ENCODE measurements around the gene RPN2. TPM values are rescaled to one million over a fixed set of nuclear protein-coding genes. Genes with fewer than 3 reads are reported as not detected.

RPN2 gene
- total and polyA plus RNA-seq, 2 donors (not counting 3 experiments of a cell fraction or from before 2014, with no cell fraction given), result 283 to 530 TPM

- dilution Hi-C loops (cut with MboI; ENCODE audit: extremely low pct_ligation_motif_present, low sequenced_read_pairs), result no loop called here
Observed at GRCh38 chr20:37225146-37225545, 46.0 kb downstream of the RPN2 start.

More at GRCh38 chr20:37225146-37225545, 46.0 kb downstream of the RPN2 start:
- H3K4me3 ChIP-seq (replicated peaks in 1 of 3; ENCODE audit: insufficient read depth in 1 of 3, low read depth in 1 of 3, low read length in 3 of 3), result no peak overlapping the region
- peaks cover 38 to 45% of the 10 kb centered on the region in 2 experiments for H3K36me3 ChIP-seq (ENCODE audit: control insufficient read depth in 2 of 2, extremely low read depth in 1 of 2, insufficient read depth in 2 of 2, low read length in 2 of 2)
- FAIRE-seq (no peak), DNase-seq (ENCODE audit: low read depth, low spot score) (no peak)
- H3K9ac ChIP-seq (replicated peaks; ENCODE audit: extremely low read depth, insufficient read depth, low read length), result no peak overlapping the region
- ChIA-PET CTCF (interaction anchor here (0.9 to 4.4 kb wide), 2 partner anchors 30 to 34 kb away, joined by 3 to 15 read pairs; no protein-coding TSS in a partner anchor), POLR2A (no interaction called here)
- peaks cover 2% of the 10 kb centered on the region for H3K79me2 ChIP-seq (ENCODE audit: control insufficient read depth, insufficient read depth, low read length)
- H3K4me1 ChIP-seq (ENCODE audit: control insufficient read depth, extremely low read depth, insufficient read depth, low read length), result no peaks in the 10 kb centered on the region
- no peak overlapping the region for H3K4me2 ChIP-seq (ENCODE audit: insufficient read depth, low read length)
- BruUV-seq (replicated peaks), result no TSS peak
- TF ChIP-seq MAX (IDR thresholded peaks at IDR 0.05; ENCODE audit: insufficient read depth, insufficient read length), result no peak
- no peak for TF ChIP-seq MYC (IDR thresholded peaks at IDR 0.05; ENCODE audit: low read depth, low read length)
- no peak for TF ChIP-seq POLR2AphosphoS5 (IDR thresholded peaks at IDR 0.05; ENCODE audit: insufficient read depth, low read depth, low read length)
- TF ChIP-seq CTCF (IDR thresholded peaks at IDR 0.05; ENCODE audit: extremely low read depth in 1 of 2, insufficient read depth in 1 of 2, low read depth in 1 of 2, low read length in 2 of 2), result no peak
- no peak for TF ChIP-seq EZH2 (IDR thresholded peaks at IDR 0.05; ENCODE audit: borderline replicate concordance, low read depth, low read length, severe bottlenecking)
- no peak for TF ChIP-seq FOS (IDR thresholded peaks at IDR 0.05; ENCODE audit: borderline replicate concordance, insufficient read depth, low read length)
- no peak for TF ChIP-seq POLR2A (IDR thresholded peaks at IDR 0.05; ENCODE audit: low read depth, low read length)
- TF ChIP-seq GATA2 (IDR thresholded peaks at IDR 0.05; ENCODE audit: insufficient read depth, insufficient read length, low read depth, low read length), result no peak
- no peak for TF ChIP-seq JUN (IDR thresholded peaks at IDR 0.05; ENCODE audit: borderline replicate concordance, insufficient read depth, insufficient read length, low read depth)
- no peaks in the 10 kb centered on the region for H3K9me3 ChIP-seq (replicated peaks; ENCODE audit: control insufficient read depth, insufficient read depth, low read length)
- H3K27me3 ChIP-seq (ENCODE audit: control insufficient read depth in 2 of 2, insufficient read depth in 2 of 2, low read length in 2 of 2), result no peaks in the 10 kb centered on the region
- no peak overlapping the region for H2AFZ ChIP-seq (ENCODE audit: low read depth, low read length)
- H4K20me1 ChIP-seq (replicated peaks; ENCODE audit: control insufficient read depth, extremely low read depth, insufficient read depth, low read length), result no peaks in the 10 kb centered on the region
- H3K27ac ChIP-seq (ENCODE audit: insufficient read depth, low read depth, low read length), result no peak overlapping the region
- intact Hi-C loops (cut with micrococcal nuclease), result no loop called here
- H3K9me1 ChIP-seq (replicated peaks; ENCODE audit: control insufficient read depth, extremely low read depth, insufficient read depth, low read length), result no peaks in the 10 kb centered on the region
